Ishikawa (cell line): ENCODE results near the gene RNF25.

Experiments used
- CEBPB ChIP-seq: IDR thresholded peaks from 2 replicates; pipeline ENCODE4 v1.6.1; 2012
- CREB1 ChIP-seq: IDR thresholded peaks from 2 replicates; pipeline ENCODE4 v1.6.1; 2012; ENCODE audit warnings: low read depth
- EGR1 ChIP-seq: IDR thresholded peaks from 2 replicates; pipeline ENCODE4 v1.6.1; 2012
- EP300 ChIP-seq: IDR thresholded peaks from 2 replicates; pipeline ENCODE4 v1.6.1; 2012; ENCODE audit warnings: borderline replicate concordance
- FOXM1 ChIP-seq: IDR thresholded peaks from 2 replicates; pipeline ENCODE4 v1.6.1; 2012; ENCODE audit warnings: low read depth, borderline replicate concordance
- MAX ChIP-seq: IDR thresholded peaks from 2 replicates; pipeline ENCODE4 v1.6.1; 2012
- NFIC ChIP-seq: IDR thresholded peaks from 2 replicates; pipeline ENCODE4 v1.6.1; 2012
- RAD21 ChIP-seq: IDR thresholded peaks from 2 replicates; pipeline ENCODE4 v1.6.1; 2012; ENCODE audit warnings: low read depth
- REST ChIP-seq: IDR thresholded peaks from 2 replicates; pipeline ENCODE4 v1.6.1; 2012; ENCODE audit warnings: low read depth, mild to moderate bottlenecking
- TAF1 ChIP-seq: IDR thresholded peaks from 2 replicates; pipeline ENCODE4 v1.6.1; 2012; ENCODE audit warnings: low read depth, mild to moderate bottlenecking
- TCF12 ChIP-seq: IDR thresholded peaks from 2 replicates; pipeline ENCODE4 v1.6.1; 2012; ENCODE audit warnings: low read depth
- TEAD4 ChIP-seq: IDR thresholded peaks from 2 replicates; pipeline ENCODE4 v1.6.1; 2012
- USF1 ChIP-seq: IDR thresholded peaks from 2 replicates; pipeline ENCODE4 v1.6.1; 2012
- YY1 ChIP-seq: IDR thresholded peaks from 2 replicates; pipeline ENCODE4 v1.6.1; 2012; ENCODE audit warnings: low read depth
- ZBTB7A ChIP-seq: IDR thresholded peaks from 2 replicates; pipeline ENCODE4 v1.6.1; 2012; ENCODE audit warnings: low read depth

The RNF25 gene

GRCh38 chr2:218718058-218718457 lies 46.3 kb upstream of the RNF25 start:
- TF ChIP-seq TAF1: no peak
- no peak for TF ChIP-seq TEAD4
- no peak for TF ChIP-seq YY1
- no peak for TF ChIP-seq REST

- no peak for TF ChIP-seq USF1
- TF ChIP-seq FOXM1: no peak
- TF ChIP-seq REST: no peak
- TF ChIP-seq TEAD4: no peak
- TF ChIP-seq EGR1: no peak
- TF ChIP-seq NFIC: no peak
- TF ChIP-seq EP300: no peak
- TF ChIP-seq CREB1: no peak
- TF ChIP-seq RAD21: no peak
- TF ChIP-seq ZBTB7A: no peak
- TF ChIP-seq CEBPB: no peak
Measured at GRCh38 chr2:218717262-218717661, 45.5 kb upstream of the RNF25 start.

GRCh38 chr2:218716070-218716469 lies 44.3 kb upstream of the RNF25 start:
- TF ChIP-seq USF1: no peak
- no peak for TF ChIP-seq FOXM1
- TF ChIP-seq TEAD4: no peak
- TF ChIP-seq MAX: no peak
- TF ChIP-seq EGR1: no peak

GRCh38 chr2:218713922-218714321 lies 42.1 kb upstream of the RNF25 start:
- TF ChIP-seq CREB1 (no peak), EP300 (no peak), TAF1 (no peak)

- TF ChIP-seq NFIC (no peak), EGR1 (no peak), TEAD4 (no peak), CREB1 (no peak), REST (no peak), RAD21 (no peak), EP300 (no peak), ZBTB7A (no peak), MAX (no peak), YY1 (no peak)
Measured at GRCh38 chr2:218711550-218711929, 39.7 kb upstream of the RNF25 start.

- TF ChIP-seq FOXM1 (no peak), TCF12 (peak; percentile 30; the same call in 1 of the 2 replicates), EP300 (0 out of 2 replicates have a peak, but pooled peaks have one; percentile 11), ZBTB7A (0 out of 2 replicates have a peak, but pooled peaks have one; percentile 59), TAF1 (peak; percentile 49; the same call in 1 of the 2 replicates), USF1 (peak; percentile 93), CREB1 (no peak), MAX (peak; percentile 92), RAD21 (peak; percentile 61; the same call in 1 of the 2 replicates), EGR1 (no peak), YY1 (peak; percentile 60)
Measured at GRCh38 chr2:218710687-218711549, 39.1 kb upstream of the RNF25 start, which contains the start of gene TTLL4. TSS of gene TTLL4 (plus strand) at chr2:218710835. CDS start at chr2:218737677, 26,842 bp downstream.
